K562 (cell line): ENCODE results near the gene TSPAN16. TPM values are rescaled to one million over a fixed set of nuclear protein-coding genes. Genes with fewer than 3 reads are reported as not detected.

ENCODE experiments used
- ATAC-seq: fragments of 200-7000 bp; cut with Tn5 transposase; 3 replicates; pipeline ENCODE4 v1.9.1; 2020; ENCODE audit warnings: moderate library complexity
- BruUV-seq: library from RNA; stranded (reverse); fragments of 400-500 nt; replicated peaks from 2 replicates; lab custom pipeline; 2021; lab: Mats Ljungman, UMichigan
- CTCF ChIA-PET: fragments of 300-600 bp; formaldehyde crosslinking; extraction: SDS; loops from one replicate; lab custom pipeline; 2021; ENCODE audit warnings: low intra/inter-chr PET ratio; lab: Yijun Ruan, JAX
- POLR2A ChIA-PET: fragments of 300-600, 350-650 bp; sonication (Branson Sonifier 250); formaldehyde crosslinking; extraction: SDS; loops from one replicate; lab custom pipeline; 2021; ENCODE audit warnings: antibody characterized with exemption, inconsistent platforms; lab: Yijun Ruan, JAX
- DNase-seq, 4 experiments: peaks; one replicate each; pipeline versions ENCODE4 v3.0.0 to v3.0.0-alpha.2; 2011 to 2018; ENCODE audit warnings: low spot score in 3 of 4, mixed read lengths in 3 of 4; ENCODE audit errors: extremely low read depth in 1 of 4
- FAIRE-seq: peaks from 2 replicates; lab custom pipeline; 2011; peaks lifted over from hg19 to GRCh38; lab: Jason Lieb, UNC
- H2AFZ ChIP-seq: 2 replicates; pipeline ENCODE4 v1.6.0; 2011; ENCODE audit warnings: low read depth, low read length, control low read depth, inconsistent platforms
- H3K27ac ChIP-seq: fragments of 200-600 bp; 3 replicates; pipeline ENCODE4 v1.8.0; 2011; ENCODE audit warnings: low read depth, mild to moderate bottlenecking, control low read depth, inconsistent platforms, low read length, moderate library complexity, mixed read lengths; ENCODE audit errors: extremely low read depth
- H3K27me3 ChIP-seq, 2 experiments: fragments of 300-600 bp in 1 of 2; 2 replicates in 1 of 2; 3 replicates in 1 of 2; pipeline versions ENCODE4 v1.6.0 to v1.8.0; 2011; ENCODE audit warnings: inconsistent platforms in 2 of 2, low read length in 2 of 2, mild to moderate bottlenecking in 1 of 2, mixed read lengths in 1 of 2, moderate library complexity in 1 of 2; ENCODE audit not compliant: control insufficient read depth in 2 of 2, insufficient read depth in 2 of 2
- H3K36me3 ChIP-seq: fragments of 300-600 bp; 3 replicates; pipeline ENCODE4 v1.8.0; 2011; ENCODE audit warnings: mild to moderate bottlenecking, low read length, inconsistent platforms; ENCODE audit not compliant: control insufficient read depth, insufficient read depth
- H3K4me1 ChIP-seq, 2 experiments: fragments of 200-600 bp in 1 of 2; replicated peaks in 1 of 2; 2 replicates in 1 of 2; 3 replicates in 1 of 2; pipeline versions ENCODE4 v1.5.1 to v1.8.0; 2011; ENCODE audit warnings: inconsistent platforms in 2 of 2, low read length in 2 of 2, mild to moderate bottlenecking in 1 of 2, mixed read lengths in 1 of 2, moderate library complexity in 1 of 2; ENCODE audit not compliant: control insufficient read depth in 2 of 2, insufficient read depth in 2 of 2
- H3K4me2 ChIP-seq: 2 replicates; pipeline ENCODE4 v1.6.1; 2011; ENCODE audit warnings: low read length, control low read depth, inconsistent platforms, mixed read lengths; ENCODE audit not compliant: insufficient read depth
- H3K4me3 ChIP-seq: fragments of 200-600 bp; sonication (generic), shearing (Covaris generic); 2 replicates; pipeline ENCODE4 v1.5.1; 2016; ENCODE audit warnings: control low read depth, inconsistent platforms
- H3K79me2 ChIP-seq: fragments of 200-600 bp; 3 replicates; pipeline ENCODE4 v1.8.0; 2011; ENCODE audit warnings: low read length, inconsistent platforms; ENCODE audit not compliant: control insufficient read depth, insufficient read depth
- H3K9ac ChIP-seq, 2 experiments: 2 replicates each; pipeline versions ENCODE4 v1.6.0 to v1.6.1; 2011; ENCODE audit warnings: low read depth in 2 of 2, low read length in 2 of 2, control low read depth in 1 of 2, inconsistent platforms in 1 of 2, mild to moderate bottlenecking in 1 of 2, mixed read lengths in 1 of 2; ENCODE audit not compliant: insufficient read depth in 1 of 2
- H3K9me1 ChIP-seq: one replicate; pipeline ENCODE4 v1.6.0; 2011; ENCODE audit warnings: inconsistent platforms, mild to moderate bottlenecking, low read length, moderate library complexity; ENCODE audit not compliant: control insufficient read depth, insufficient read depth
- H3K9me3 ChIP-seq: replicated peaks from 2 replicates; pipeline ENCODE4 v1.5.1; 2011; ENCODE audit warnings: low read depth, low read length, inconsistent platforms; ENCODE audit not compliant: control insufficient read depth, insufficient read depth
- H4K20me1 ChIP-seq: replicated peaks from 2 replicates; pipeline ENCODE4 v1.6.1; 2011; ENCODE audit warnings: low read length, inconsistent platforms, mixed read lengths; ENCODE audit not compliant: control insufficient read depth, insufficient read depth
- ADNP ChIP-seq: fragments of 200-800 bp; sonication (Bioruptor generic); IDR thresholded peaks from 2 replicates; pipeline ENCODE4 v1.6.1; 2016; ENCODE audit warnings: missing genetic modification characterization, missing compliant biosample characterization
- BCOR ChIP-seq: fragments of 450-650 bp; IDR thresholded peaks from 2 replicates; pipeline ENCODE4 v1.6.1; 2016
- CBX1 ChIP-seq: sonication (generic); IDR thresholded peaks from 2 replicates; pipeline ENCODE4 v1.6.1; 2016; ENCODE audit warnings: antibody characterized with exemption, low read depth, mild to moderate bottlenecking
- CSDE1 ChIP-seq, 2 experiments: fragments of 450-650 bp; IDR thresholded peaks; 2 replicates each; pipeline ENCODE4 v1.6.1; 2016; ENCODE audit warnings: mild to moderate bottlenecking in 1 of 2
- HDAC2 ChIP-seq: fragments of 450-650 bp; IDR thresholded peaks from 2 replicates; pipeline ENCODE4 v1.6.1; 2016; ENCODE audit warnings: mild to moderate bottlenecking
- KDM1A ChIP-seq, 2 experiments: fragments of 450-650 bp; IDR thresholded peaks; 2 replicates each; pipeline ENCODE4 v1.6.1; 2016; ENCODE audit warnings: mild to moderate bottlenecking in 2 of 2
- KHSRP ChIP-seq: fragments of 450-650 bp; IDR thresholded peaks from 2 replicates; pipeline ENCODE4 v1.6.1; 2017
- MBD2 ChIP-seq: sonication (generic); IDR thresholded peaks from 2 replicates; pipeline ENCODE4 v1.6.1; 2016; ENCODE audit warnings: low read depth, borderline replicate concordance
- PHF20 ChIP-seq: fragments of 450-650 bp; IDR thresholded peaks from 2 replicates; pipeline ENCODE4 v1.6.1; 2018; ENCODE audit not compliant: partially characterized antibody
- RBM25 ChIP-seq: fragments of 200-400 bp; formaldehyde crosslinking; IDR thresholded peaks from 2 replicates; pipeline ENCODE4 v1.6.1; 2018; ENCODE audit warnings: low read length, low read depth, moderate library complexity; ENCODE audit not compliant: severe bottlenecking
- RCOR1 ChIP-seq, 2 experiments: IDR thresholded peaks; 2 replicates each; pipeline ENCODE4 v1.6.1; 2012; ENCODE audit warnings: low read depth in 2 of 2, low read length in 2 of 2, borderline replicate concordance in 1 of 2, improper control_type of control experiment in 1 of 2
- SMARCA5 ChIP-seq: fragments of 450-650 bp; IDR thresholded peaks from 2 replicates; pipeline ENCODE4 v1.6.1; 2016
- WGBS: fragments of 100-300 bp; shearing (Covaris generic); methylation state at CpG from one replicate; pipeline ENCODE4 v1.1.6; 2016; ENCODE audit warnings: low coverage, mixed read lengths; ENCODE audit not compliant: insufficient coverage; ENCODE audit errors: missing lambda C conversion rate; 5-methylcytosine and 5-hydroxymethylcytosine counted together
- in situ Hi-C: fragments of 300-500 bp; cut with MboI; formaldehyde crosslinking; loops from 4 replicates; pipeline ENCODE4 v1.15.0; 2018; ENCODE audit warnings: inconsistent platforms, mixed read lengths
- intact Hi-C: fragments of 100-400 bp; cut with micrococcal nuclease; formaldehyde crosslinking; loops from 2 replicates; pipeline ENCODE4 v1.14.2; 2022
- polyA plus RNA-seq, 8 experiments: library from polyadenylated mRNA; depleted of rRNA in 4 of 8; stranded (reverse) in 5 of 8; unstranded in 3 of 8; fragments of >200 nt; fragmentation: Nextera tagmentation in 2 of 8; fragmentation: Illumina TruSeq in 1 of 8; extraction: Ambion mirVana in 2 of 8; extraction: Trizol in 1 of 8; gene quantifications; 2 replicates each; pipeline versions ENCODE4 v1.2.1 to v1.2.3, GENCODE V29; 2011 to 2014; ENCODE audit warnings: inconsistent platforms in 1 of 8, missing spikeins in 1 of 8
- total RNA-seq, 7 experiments: library from RNA; depleted of rRNA in 6 of 7; stranded (reverse); fragments of >200 nt in 6 of 7; fragmentation: Illumina TruSeq in 2 of 7; extraction: Trizol in 2 of 7; gene quantifications; 2 replicates each; pipeline versions ENCODE4 v1.2.1 to v1.2.3, GENCODE V29; 2011 to 2021; ENCODE audit warnings: low replicate concordance in 1 of 7
- TF ChIP-seq, protein P1 (sequence below): sonication (generic); formaldehyde crosslinking; IDR thresholded peaks from 2 replicates; pipeline ENCODE4 v1.8.0; 2022; ENCODE audit warnings: mild to moderate bottlenecking, missing genetic modification reagents, borderline replicate concordance

Gene TSPAN16
- total and polyA plus RNA-seq, 9 of the 15 experiments (the other 6 are each of a cell fraction or from before 2014, with no cell fraction given): not detected

DNA sequence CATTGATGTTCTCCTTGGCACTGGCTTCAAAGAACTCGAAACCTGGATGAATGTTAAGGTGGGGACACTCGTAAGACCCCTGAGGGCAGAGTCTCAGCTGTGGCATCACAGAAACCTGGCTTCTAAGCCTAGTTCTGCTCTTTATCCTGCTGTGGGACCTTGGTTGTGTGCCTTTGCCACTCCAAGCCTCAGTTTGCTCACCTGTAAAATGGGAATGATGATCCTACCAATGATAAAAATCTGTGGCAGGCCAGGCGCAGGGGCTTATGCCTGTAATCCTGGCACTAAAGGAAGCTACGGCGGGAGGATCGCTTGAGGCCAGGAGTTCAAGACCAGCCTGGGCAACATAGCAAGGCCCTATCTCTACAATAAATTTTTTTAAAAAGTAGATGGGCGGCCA lies 29.6 kb downstream of the TSPAN16 start:
- no TSS peak for BruUV-seq
- Histone ChIP-seq H3K36me3 (no peaks in the 10 kb centered on the region), H3K27ac (no peak overlapping the region), H3K79me2 (no peaks in the 10 kb centered on the region), H3K4me1 (peaks cover 14 to 17% of the 10 kb centered on the region in 2 experiments; a peak in 4 of 5 replicates)
- 62% methylated on average over 7 of the region's 7 CpGs for WGBS
- TF ChIP-seq, protein P1, sequence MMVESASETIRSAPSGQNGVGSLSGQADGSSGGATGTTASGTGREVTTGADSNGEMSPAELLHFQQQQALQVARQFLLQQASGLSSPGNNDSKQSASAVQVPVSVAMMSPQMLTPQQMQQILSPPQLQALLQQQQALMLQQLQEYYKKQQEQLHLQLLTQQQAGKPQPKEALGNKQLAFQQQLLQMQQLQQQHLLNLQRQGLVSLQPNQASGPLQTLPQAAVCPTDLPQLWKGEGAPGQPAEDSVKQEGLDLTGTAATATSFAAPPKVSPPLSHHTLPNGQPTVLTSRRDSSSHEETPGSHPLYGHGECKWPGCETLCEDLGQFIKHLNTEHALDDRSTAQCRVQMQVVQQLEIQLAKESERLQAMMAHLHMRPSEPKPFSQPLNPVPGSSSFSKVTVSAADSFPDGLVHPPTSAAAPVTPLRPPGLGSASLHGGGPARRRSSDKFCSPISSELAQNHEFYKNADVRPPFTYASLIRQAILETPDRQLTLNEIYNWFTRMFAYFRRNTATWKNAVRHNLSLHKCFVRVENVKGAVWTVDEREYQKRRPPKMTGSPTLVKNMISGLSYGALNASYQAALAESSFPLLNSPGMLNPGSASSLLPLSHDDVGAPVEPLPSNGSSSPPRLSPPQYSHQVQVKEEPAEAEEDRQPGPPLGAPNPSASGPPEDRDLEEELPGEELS: no peak
- peak in 1 of 2 experiments; percentile 66; a peak in 2 of 4 replicates for TF ChIP-seq RCOR1 (IDR thresholded peaks at IDR 0.05; ENCODE audit: borderline replicate concordance in 1 of 2, low read depth in 2 of 2, low read length in 2 of 2)
- TF ChIP-seq CSDE1 (IDR thresholded peaks at IDR 0.05): no peak
- peak; percentile 26 for TF ChIP-seq PHF20
- peak; percentile 84 for TF ChIP-seq RBM25
- TF ChIP-seq BCOR: peak; percentile 95
- no peak for TF ChIP-seq KHSRP
- peak; percentile 73; the same call in 1 of the 2 replicates for TF ChIP-seq HDAC2
- no peak for TF ChIP-seq MBD2
- peak; percentile 89; the same call in 1 of the 2 replicates for TF ChIP-seq CBX1
- TF ChIP-seq KDM1A (IDR thresholded peaks at IDR 0.05): peak; percentile 71 to 80
- TF ChIP-seq SMARCA5: 0 out of 2 replicates have a peak, but pooled peaks have one; percentile 70
- peak; percentile 87 for TF ChIP-seq ADNP (tag)
- TF ChIP-seq, all 486 proteins: peak for 9
- Histone ChIP-seq H3K4me3 (no peak overlapping the region), H3K27me3 (no peaks in the 10 kb centered on the region), H3K4me2 (no peak overlapping the region), H3K9me1 (no peaks in the 10 kb centered on the region), H3K9me3 (no peaks in the 10 kb centered on the region), H3K9ac (no peak overlapping the region), H4K20me1 (no peaks in the 10 kb centered on the region), H2AFZ (no peak overlapping the region)
- in situ Hi-C loops: no loop called here
- ATAC-seq (no peak), FAIRE-seq (no peak), DNase-seq (no peak)
- ChIA-PET POLR2A (interaction anchor here (0.6 to 1.6 kb wide), 4 partner anchors 13 to 101 kb away, joined by 3 to 7 read pairs (median 3); partner anchors contain the start of genes CCDC159 and RAB3D), CTCF (no interaction called here)
- intact Hi-C loops: no loop called here
